Karpas-422 (cell line): Measurements from ENCODE around the gene MYO18B. TPM values are rescaled to one million over a fixed set of nuclear protein-coding genes. Genes with fewer than 3 reads are reported as not detected.

Source experiments
- DNase-seq: peaks from one replicate; pipeline ENCODE4 v3.0.0-alpha.2; 2015
- H2AFZ ChIP-seq: fragments of 200-600 bp; sonication (generic); 2 replicates; pipeline ENCODE4 v1.6.1; 2014; ENCODE audit warnings: antibody characterized with exemption, low read length, mixed read lengths
- H3K27ac ChIP-seq: fragments of 200-600 bp; sonication (generic); 2 replicates; pipeline ENCODE4 v1.5.1; 2014; ENCODE audit warnings: mild to moderate bottlenecking, low read length, moderate library complexity
- H3K27me3 ChIP-seq: fragments of 200-600 bp; sonication (generic); 2 replicates; pipeline ENCODE4 v1.6.1; 2014; ENCODE audit warnings: low read length, mixed read lengths
- H3K36me3 ChIP-seq: fragments of 200-600 bp; sonication (generic); 2 replicates; pipeline ENCODE4 v1.6.1; 2014; ENCODE audit warnings: low read length, mixed read lengths; ENCODE audit not compliant: insufficient read depth
- H3K4me1 ChIP-seq: fragments of 200-600 bp; sonication (generic); 2 replicates; pipeline ENCODE4 v1.6.1; 2014; ENCODE audit warnings: mild to moderate bottlenecking, low read length, mixed read lengths
- H3K4me2 ChIP-seq: fragments of 200-600 bp; sonication (generic); 2 replicates; pipeline ENCODE4 v1.6.1; 2014; ENCODE audit warnings: low read length, low read depth, mild to moderate bottlenecking; ENCODE audit not compliant: poor library complexity, severe bottlenecking
- H3K4me3 ChIP-seq: fragments of 200-600 bp; sonication (generic); 2 replicates; pipeline ENCODE4 v1.5.1; 2014; ENCODE audit warnings: mild to moderate bottlenecking, antibody characterized with exemption, low read length, mixed read lengths
- H3K79me2 ChIP-seq: fragments of 200-600 bp; sonication (generic); 2 replicates; pipeline ENCODE4 v1.6.1; 2014; ENCODE audit warnings: mild to moderate bottlenecking, low read length, mixed read lengths
- H3K9ac ChIP-seq: fragments of 200-600 bp; sonication (generic); 2 replicates; pipeline ENCODE4 v1.6.0; 2014; ENCODE audit warnings: low read length
- H3K9me2 ChIP-seq: fragments of 200-600 bp; sonication (generic), shearing (Covaris generic); replicated peaks from 2 replicates; pipeline ENCODE4 v1.6.0; 2014; ENCODE audit warnings: mild to moderate bottlenecking, low read length, moderate library complexity; ENCODE audit not compliant: insufficient read depth
- H3K9me3 ChIP-seq: fragments of 300-700, 200-600 bp; sonication (generic); 2 replicates; pipeline ENCODE4 v1.6.1; 2014; ENCODE audit warnings: low read length, mixed read lengths
- H4K20me1 ChIP-seq: fragments of 200-600 bp; sonication (generic); 2 replicates; pipeline ENCODE4 v1.6.1; 2014; ENCODE audit warnings: mild to moderate bottlenecking, antibody characterized with exemption, low read length, low read depth; ENCODE audit not compliant: insufficient read depth
- small RNA-seq: library from RNA; depleted of rRNA; stranded (forward); fragments of <200 nt; gene quantifications from one replicate; pipeline ENCODE3, GENCODE V24; 2014
- total RNA-seq: library from RNA; depleted of rRNA; stranded (reverse); fragments of >200 nt; shearing (Covaris generic); gene quantifications from 2 replicates; pipeline ENCODE4 v1.2.3, GENCODE V29; 2014; ENCODE audit warnings: low replicate concordance; rRNA removed

Gene MYO18B
- total RNA-seq, 1 experiment from 2014 or later, result not detected

DNA sequence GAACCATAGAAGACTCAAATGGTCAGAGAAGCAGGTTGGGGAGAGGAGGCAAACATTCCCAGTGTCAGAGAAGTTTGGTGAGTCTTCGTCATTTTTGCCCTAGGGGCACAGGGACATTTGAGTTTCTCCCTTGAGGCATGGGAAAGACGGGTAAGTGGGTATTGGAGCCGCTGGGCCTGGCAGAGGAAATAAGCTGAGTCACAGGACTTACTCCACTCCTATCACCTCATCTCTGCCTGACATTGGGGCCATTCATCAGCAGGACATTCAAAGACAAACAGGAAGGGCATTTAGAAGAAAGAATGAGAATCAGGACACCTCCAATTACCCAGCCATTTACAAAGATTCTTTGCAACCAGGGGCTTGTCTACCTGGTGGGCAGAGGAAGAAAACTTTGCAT is 326.6 kb downstream of the MYO18B start:
- H3K27ac ChIP-seq, result no peak overlapping the region
- H3K27me3 ChIP-seq, result no peaks in the 10 kb centered on the region
- no peaks in the 10 kb centered on the region for H3K9me3 ChIP-seq

DNA sequence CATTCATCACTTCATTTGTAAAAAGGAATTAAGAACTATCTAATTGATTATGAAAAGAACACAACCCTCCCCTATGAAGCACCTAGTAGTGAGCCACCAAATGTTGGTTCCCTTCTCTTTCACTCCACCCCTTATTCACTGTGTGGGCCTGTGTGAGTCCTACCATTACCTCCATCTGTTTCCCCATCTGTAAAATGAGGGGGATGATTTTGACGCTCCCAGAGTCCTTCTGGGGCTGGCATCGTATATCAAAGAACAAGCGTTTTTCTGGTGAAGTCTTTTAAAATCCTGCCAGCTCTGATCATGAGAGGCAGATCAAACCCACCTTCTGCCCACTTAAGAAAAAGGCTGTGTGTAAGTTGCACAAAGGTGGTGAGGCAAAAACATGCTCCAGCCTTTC is 330.6 kb downstream of the MYO18B start:
- Histone ChIP-seq H2AFZ (no peak overlapping the region), H4K20me1 (no peaks in the 10 kb centered on the region), H3K4me2 (no peak overlapping the region), H3K4me1 (peaks cover 7% of the 10 kb centered on the region; the same call in 1 of the 2 replicates), H3K27ac (no peak overlapping the region), H3K79me2 (no peaks in the 10 kb centered on the region), H3K9ac (no peak overlapping the region), H3K9me3 (no peaks in the 10 kb centered on the region), H3K36me3 (no peaks in the 10 kb centered on the region), H3K4me3 (no peak overlapping the region), H3K9me2 (no peaks in the 10 kb centered on the region), H3K27me3 (no peaks in the 10 kb centered on the region)
- no peak for DNase-seq

More for the DNA sequence above, 326.6 kb downstream of the MYO18B start:
- no peak overlapping the region for H3K4me2 ChIP-seq
- H3K9me2 ChIP-seq, result no peaks in the 10 kb centered on the region
- H3K9ac ChIP-seq, result no peak overlapping the region
- no peaks in the 10 kb centered on the region for H4K20me1 ChIP-seq
- H3K79me2 ChIP-seq, result no peaks in the 10 kb centered on the region
- no peak overlapping the region for H3K4me3 ChIP-seq
- DNase-seq, result no peak
- no peak overlapping the region for H2AFZ ChIP-seq
- peaks cover 7% of the 10 kb centered on the region; the same call in 1 of the 2 replicates for H3K4me1 ChIP-seq
- H3K36me3 ChIP-seq, result no peaks in the 10 kb centered on the region

DNA sequence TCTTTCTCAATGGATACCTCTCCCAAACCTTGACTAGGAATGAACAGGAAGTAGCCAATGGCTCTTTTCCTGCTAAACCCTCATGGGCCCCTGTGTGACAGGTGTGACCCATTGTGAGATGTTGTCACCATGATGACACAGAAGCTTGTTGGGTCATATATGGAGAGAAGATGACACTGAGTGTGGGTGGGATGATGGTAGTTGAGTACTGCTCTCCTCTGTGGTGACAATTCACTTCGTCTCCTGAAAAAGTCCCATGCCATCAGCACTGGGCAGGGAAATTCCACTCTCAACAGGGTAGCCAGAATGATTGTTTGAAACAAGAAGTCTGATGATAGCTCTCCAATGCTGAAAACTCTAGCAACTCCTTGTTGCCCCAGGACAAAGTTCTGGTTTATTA is 333.3 kb downstream of the MYO18B start:
- no peak overlapping the region for H3K27ac ChIP-seq
- no peaks in the 10 kb centered on the region for H3K9me2 ChIP-seq
- no peaks in the 10 kb centered on the region for H3K4me1 ChIP-seq

DNA sequence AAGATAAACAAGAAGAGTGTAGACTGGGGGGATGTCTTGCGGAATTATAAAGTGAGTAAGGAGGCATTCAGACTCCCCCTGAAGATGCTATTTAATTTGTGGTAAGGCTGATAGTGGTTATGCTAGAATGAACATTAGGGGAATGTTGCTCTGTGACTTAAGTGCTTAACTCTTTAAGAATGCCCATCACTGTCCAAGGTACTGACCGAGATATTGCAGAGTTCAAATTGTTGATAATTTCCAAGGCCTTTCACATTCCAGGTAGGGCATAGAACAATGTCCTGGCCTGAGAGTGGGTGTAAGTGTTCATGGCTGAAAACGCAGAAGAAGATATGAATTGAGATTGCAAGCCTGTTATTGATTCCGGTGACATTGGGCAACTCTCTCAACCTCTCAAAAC is 337.0 kb downstream of the MYO18B start:
- Histone ChIP-seq H3K27ac (no peak overlapping the region), H3K9me3 (no peaks in the 10 kb centered on the region), H3K9me2 (no peaks in the 10 kb centered on the region), H3K36me3 (no peaks in the 10 kb centered on the region), H2AFZ (no peak overlapping the region), H3K27me3 (no peaks in the 10 kb centered on the region), H3K4me2 (no peak overlapping the region), H3K9ac (no peak overlapping the region), H3K4me3 (no peak overlapping the region), H3K4me1 (no peaks in the 10 kb centered on the region), H4K20me1 (0 out of 2 replicates have a peak, but pooled peaks cover 4% of the 10 kb centered on the region), H3K79me2 (no peaks in the 10 kb centered on the region)
- no peak for DNase-seq

More for the DNA sequence above, 333.3 kb downstream of the MYO18B start:
- DNase-seq, result no peak
- H3K9ac ChIP-seq, result no peak overlapping the region
- no peaks in the 10 kb centered on the region for H3K9me3 ChIP-seq
- H3K36me3 ChIP-seq, result no peaks in the 10 kb centered on the region
- H2AFZ ChIP-seq, result no peak overlapping the region
- no peak overlapping the region for H3K4me3 ChIP-seq
- H4K20me1 ChIP-seq, result 0 out of 2 replicates have a peak, but pooled peaks cover 4% of the 10 kb centered on the region
- no peaks in the 10 kb centered on the region for H3K27me3 ChIP-seq
- no peak overlapping the region for H3K4me2 ChIP-seq
- no peaks in the 10 kb centered on the region for H3K79me2 ChIP-seq

Small RNA genes lying within 50 kb of the gene (small RNA-seq; reads per million reads assigned to genes)
- gene RN7SKP169 (1.3 reads per million, percentile 37 among the genes with 10 or more reads in this experiment), gene RNA5SP494 (not detected), gene Z98949.2 (not detected)

Other genes with a start within 250 kb of the MYO18B start
- 1.4 and 2.0 TPM in 2 replicates for gene GRK3, start 177.5 kb upstream of the MYO18B start, total RNA-seq